Neural progenitor cell (in vitro differentiated cells): ENCODE measurements around the gene RPS26. TPM values are rescaled to one million over a fixed set of nuclear protein-coding genes. Genes with fewer than 3 reads are reported as not detected.
"Not testable (repeated sequence)": the region's sequence is repeated elsewhere in the genome, so short reads cannot be mapped to it uniquely, and the experiment has no call there.

Experiments
- DNase-seq: peaks from one replicate; pipeline ENCODE4 v3.0.0-alpha.2; 2016; ENCODE audit warnings: low spot score
- H2AFZ ChIP-seq: fragments of 200-600 bp; sonication (generic); replicated peaks from 2 replicates; pipeline ENCODE4 v1.6.1; 2016; ENCODE audit warnings: antibody characterized with exemption
- H3F3A ChIP-seq: fragments of 200-600 bp; sonication (generic); 2 replicates; pipeline ENCODE4 v1.6.1; 2016; ENCODE audit warnings: antibody characterized with exemption, low read depth
- H3K27ac ChIP-seq: fragments of 200-600 bp; sonication (generic); 2 replicates; pipeline ENCODE4 v1.5.1; 2016; ENCODE audit warnings: mild to moderate bottlenecking
- H3K27me3 ChIP-seq: fragments of 200-600 bp; sonication (generic); 2 replicates; pipeline ENCODE4 v1.6.1; 2016; ENCODE audit warnings: mild to moderate bottlenecking, moderate library complexity
- H3K36me3 ChIP-seq: fragments of 200-600 bp; sonication (generic); 2 replicates; pipeline ENCODE4 v1.5.1; 2016
- H3K4me1 ChIP-seq: fragments of 200-600 bp; sonication (generic); 2 replicates; pipeline ENCODE4 v1.6.1; 2016; ENCODE audit warnings: mixed run types
- H3K4me2 ChIP-seq: fragments of 200-600 bp; sonication (generic); 2 replicates; pipeline ENCODE4 v1.6.1; 2016
- H3K4me3 ChIP-seq: fragments of 200-600 bp; sonication (generic); 2 replicates; pipeline ENCODE4 v1.5.1; 2016
- H3K79me2 ChIP-seq: fragments of 200-600 bp; sonication (generic); 2 replicates; pipeline ENCODE4 v1.6.1; 2016; ENCODE audit warnings: low read depth
- H3K9ac ChIP-seq: fragments of 200-600 bp; sonication (generic); 2 replicates; pipeline ENCODE4 v1.6.1; 2016
- H3K9me3 ChIP-seq: fragments of 200-600 bp; sonication (generic); 2 replicates; pipeline ENCODE4 v1.5.1; 2016; ENCODE audit warnings: low read depth
- H4K20me1 ChIP-seq: fragments of 200-600 bp; sonication (generic); 2 replicates; pipeline ENCODE4 v1.6.1; 2016; ENCODE audit warnings: low read depth
- H3K27ac Mint-ChIP-seq: 3 replicates; pipeline ENCODE4 v1.8.0; 2021; ENCODE audit warnings: mixed read lengths
- H3K27me3 Mint-ChIP-seq: 2 replicates; pipeline ENCODE4 v1.8.0; 2022; ENCODE audit warnings: low read depth, mild to moderate bottlenecking, inconsistent platforms, moderate library complexity, mixed read lengths; ENCODE audit not compliant: insufficient read depth
- H3K36me3 Mint-ChIP-seq: 3 replicates; pipeline ENCODE4 v1.8.0; 2021; ENCODE audit warnings: mixed read lengths
- H3K4me1 Mint-ChIP-seq: 3 replicates; pipeline ENCODE4 v1.8.0; 2021; ENCODE audit warnings: mixed read lengths
- H3K4me3 Mint-ChIP-seq: 3 replicates; pipeline ENCODE4 v1.8.0; 2021; ENCODE audit warnings: mild to moderate bottlenecking, moderate library complexity, mixed read lengths
- H3K9me3 Mint-ChIP-seq: 3 replicates; pipeline ENCODE4 v1.8.0; 2020; ENCODE audit warnings: mixed read lengths
- CTCF ChIP-seq: fragments of 200-600 bp; sonication (generic); IDR thresholded peaks from 2 replicates; pipeline ENCODE4 v1.5.1; 2017; ENCODE audit warnings: antibody characterized with exemption, mild to moderate bottlenecking
- EZH2 ChIP-seq: fragments of 200-600 bp; sonication (generic); IDR thresholded peaks from 2 replicates; pipeline ENCODE4 v1.6.1; 2017; ENCODE audit warnings: antibody characterized with exemption, mild to moderate bottlenecking, moderate library complexity
- EZH2phosphoT487 ChIP-seq: fragments of 200-600 bp; sonication (generic); IDR thresholded peaks from 2 replicates; pipeline ENCODE4 v1.6.1; 2017; ENCODE audit warnings: antibody characterized with exemption
- total RNA-seq: library from RNA; depleted of rRNA; stranded (reverse); fragments of >200 nt; gene quantifications from 2 replicates; pipeline ENCODE4 v1.2.3, GENCODE V29; 2015; ENCODE audit warnings: low replicate concordance

RPS26 gene
- total RNA-seq, 1 donor from 2014 or later: 721 TPM

- no peak overlapping the region for H3K4me3 ChIP-seq
- peaks cover 11% of the 10 kb centered on the region for H3F3A ChIP-seq
- Mint-ChIP-seq H3K4me1 (peaks cover 17% of the 10 kb centered on the region), H3K9me3 (no peaks in the 10 kb centered on the region), H3K27ac (peak overlapping the region; percentile 42), H3K36me3 (peaks cover 16% of the 10 kb centered on the region), H3K27me3 (peaks cover 8% of the 10 kb centered on the region), H3K4me3 (peak overlapping the region; percentile 30)
- H4K20me1 ChIP-seq: no peaks in the 10 kb centered on the region
- H3K27ac ChIP-seq: no peak overlapping the region
- TF ChIP-seq EZH2phosphoT487: no peak
- no peak for TF ChIP-seq EZH2
- TF ChIP-seq CTCF: no peak
- H3K4me2 ChIP-seq: no peak overlapping the region
- H3K79me2 ChIP-seq: peaks cover 15% of the 10 kb centered on the region
- DNase-seq: no peak
- no peak overlapping the region for H2AFZ ChIP-seq
- no peaks in the 10 kb centered on the region for H3K36me3 ChIP-seq
- H3K9ac ChIP-seq: no peak overlapping the region
- no peaks in the 10 kb centered on the region for H3K9me3 ChIP-seq
- H3K4me1 ChIP-seq: no peaks in the 10 kb centered on the region
- H3K27me3 ChIP-seq: no peaks in the 10 kb centered on the region
Measured at GRCh38 chr12:56001487-56002100, 40.1 kb upstream of the RPS26 start.

GRCh38 chr12:56003376-56003775 is 38.3 kb upstream of the RPS26 start:
- Mint-ChIP-seq H3K27me3 (peaks cover 13% of the 10 kb centered on the region), H3K36me3 (peaks cover 18% of the 10 kb centered on the region), H3K4me1 (peaks cover 18% of the 10 kb centered on the region)
- not testable (repeated sequence) for H3K4me3 Mint-ChIP-seq, H4K20me1 ChIP-seq, H3K36me3 ChIP-seq, H3K27me3 ChIP-seq, H3K79me2 ChIP-seq, H3K4me2 ChIP-seq, H3K4me1 ChIP-seq, H2AFZ ChIP-seq, H3K9me3 ChIP-seq, H3K27ac Mint-ChIP-seq, H3K4me3 ChIP-seq, H3K9ac ChIP-seq, H3K27ac ChIP-seq, DNase-seq, H3K9me3 Mint-ChIP-seq
- peaks cover 19% of the 10 kb centered on the region for H3F3A ChIP-seq

- Mint-ChIP-seq H3K9me3 (no peaks in the 10 kb centered on the region), H3K27ac (peak overlapping the region; percentile 48), H3K36me3 (peaks cover 18% of the 10 kb centered on the region), H3K4me3 (peak overlapping the region; percentile 8), H3K27me3 (peaks cover 13% of the 10 kb centered on the region), H3K4me1 (peaks cover 16% of the 10 kb centered on the region)
- Histone ChIP-seq H3K4me2 (no peak overlapping the region), H3K9me3 (no peaks in the 10 kb centered on the region), H3K27ac (no peak overlapping the region), H3K27me3 (no peaks in the 10 kb centered on the region), H2AFZ (no peak overlapping the region), H3K79me2 (no peaks in the 10 kb centered on the region), H3K36me3 (no peaks in the 10 kb centered on the region), H3F3A (peaks cover 20% of the 10 kb centered on the region), H3K9ac (no peak overlapping the region), H3K4me3 (no peak overlapping the region), H4K20me1 (no peaks in the 10 kb centered on the region), H3K4me1 (no peaks in the 10 kb centered on the region)
- TF ChIP-seq EZH2 (no peak), CTCF (no peak)
- DNase-seq: no peak
Measured at GRCh38 chr12:56004211-56004610, 37.5 kb upstream of the RPS26 start.
